Stimulated activated CD8-positive, alpha-beta memory T cell treated with anti-CD3 and anti-CD28 coated beads, Interleukin-7, amount 100 ng/mL, for 4 hours (primary cell): ENCODE results near the gene EDRF1.
"Not testable (repeated sequence)": the region's sequence is repeated elsewhere in the genome, so short reads cannot be mapped to it uniquely, and the experiment has no call there.

Experiments
- DNase-seq, 2 donors: peaks; one replicate each; pipeline ENCODE4 v3.0.0-alpha.2; 2020; ENCODE audit warnings: low read depth in 2 of 2

The EDRF1 gene

GRCh38 chr10:125719173-125720001, at the start of gene EDRF1:
EDRF1 (plus strand) TSS chr10:125719709; CDS start chr10:125719808, 99 bp downstream.
- DNase-seq = peak; percentile 99

DNA sequence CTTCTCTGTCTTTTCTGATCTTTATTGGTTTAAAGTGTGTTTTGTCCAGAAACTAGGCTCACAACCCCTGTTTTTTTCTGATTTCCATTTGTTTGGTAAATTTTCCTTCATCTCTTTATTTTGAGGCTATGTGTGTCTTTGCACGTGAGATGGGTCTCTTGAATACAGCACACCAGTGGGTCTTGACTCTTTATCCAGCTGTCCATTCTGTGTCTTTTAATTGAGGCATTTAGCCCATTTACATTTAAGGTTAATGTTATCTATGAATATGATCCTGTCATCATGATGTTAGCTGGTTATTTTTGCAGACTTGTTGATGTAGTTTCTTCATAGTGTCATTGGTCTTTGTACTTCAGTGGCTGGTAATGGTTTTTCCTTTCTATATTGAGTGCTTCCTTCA, 46.6 kb upstream of the EDRF1 start:
- no peak for DNase-seq

DNA sequence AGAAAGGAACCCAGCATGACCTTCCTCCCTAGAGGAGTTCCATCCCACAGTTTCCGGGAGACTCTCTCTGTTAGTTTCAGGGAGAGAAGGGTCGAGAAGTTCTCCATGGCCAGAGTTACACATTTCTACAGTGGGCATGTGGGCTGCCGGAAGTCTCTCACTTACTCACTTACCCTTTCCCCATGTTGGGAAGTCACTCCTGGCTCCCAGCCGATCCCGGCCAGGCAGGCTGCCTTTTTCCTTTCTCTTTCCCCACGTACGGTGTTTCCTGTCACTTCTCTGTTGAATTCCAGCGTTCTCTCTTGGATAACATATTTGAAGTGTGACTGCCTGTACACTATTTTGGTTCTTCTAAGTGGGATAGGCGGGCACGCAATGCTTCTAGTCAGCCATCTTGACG, 40.1 kb upstream of the EDRF1 start:
- DNase-seq = no peak

GRCh38 chr10:125683063-125683462, 36.4 kb upstream of the EDRF1 start, which contains the start of gene TEX36:
TEX36 (minus strand) TSS chr10:125683163; CDS start chr10:125682989, 174 bp downstream.
- DNase-seq = no peak

- DNase-seq = no peak
Observed at GRCh38 chr10:125683821-125684220, 35.7 kb upstream of the EDRF1 start.

GRCh38 chr10:125684581-125684980, 34.9 kb upstream of the EDRF1 start:
- DNase-seq = no peak

- DNase-seq = no peak
Observed at GRCh38 chr10:125687507-125688185, 31.9 kb upstream of the EDRF1 start.

GRCh38 chr10:125689955-125690569, 29.4 kb upstream of the EDRF1 start:
- no peak for DNase-seq

DNA sequence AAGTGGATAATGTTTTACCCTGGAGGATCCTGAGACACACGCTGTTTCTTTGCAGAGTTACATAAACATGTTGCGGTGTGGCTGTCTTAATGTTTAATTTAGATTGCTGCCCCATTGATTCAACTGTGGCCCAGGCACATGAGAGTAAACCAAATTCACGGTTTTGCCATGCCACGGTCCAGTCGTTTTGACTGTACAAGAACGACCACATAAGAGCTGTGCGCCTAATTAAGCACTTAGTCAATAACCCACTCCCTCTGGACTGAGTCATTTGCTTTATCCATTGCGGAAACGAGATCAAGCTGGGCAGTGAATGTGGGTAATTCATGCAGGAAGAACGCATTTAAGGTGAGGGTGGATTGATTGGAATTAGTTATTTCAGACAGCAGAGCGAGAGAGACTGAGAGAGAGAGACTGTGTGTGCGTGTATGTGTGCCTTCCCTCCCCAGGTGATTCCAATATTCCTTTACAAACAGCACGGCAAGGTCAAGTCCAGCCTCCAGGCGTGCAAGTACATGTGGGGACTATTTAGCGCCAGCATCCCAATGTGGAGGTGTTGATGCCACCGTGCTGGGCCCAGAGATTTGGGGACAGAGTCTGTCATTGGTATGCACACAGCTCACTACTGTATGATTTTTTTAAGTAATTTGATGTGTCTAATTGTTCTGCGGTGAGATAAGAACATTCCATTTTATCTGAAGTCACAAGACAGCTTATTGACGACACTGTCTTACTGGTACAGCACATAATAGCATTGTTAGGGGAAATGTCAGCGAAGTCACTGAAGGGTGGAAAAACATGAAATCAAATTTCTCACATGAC, 28.1 kb upstream of the EDRF1 start:
- DNase-seq = no peak

DNA sequence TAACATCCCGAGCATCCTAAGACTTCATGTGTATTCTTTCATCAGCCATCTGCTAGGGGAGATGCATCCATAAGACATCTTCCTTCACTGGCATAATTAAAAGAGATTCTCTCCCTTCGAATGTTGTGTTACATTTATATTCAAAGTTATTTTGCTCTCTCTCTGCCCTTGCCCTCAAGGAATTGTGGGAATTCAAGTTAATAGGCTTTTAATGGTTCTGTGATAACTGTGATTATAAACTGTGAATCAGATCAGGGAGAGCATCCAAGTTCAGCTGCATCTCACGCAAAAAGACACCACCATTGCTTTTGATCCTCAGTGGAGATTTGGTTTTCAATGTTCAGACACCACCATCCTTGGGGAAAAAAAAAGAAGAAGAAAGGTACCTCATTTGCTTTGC, 27.3 kb upstream of the EDRF1 start:
- no peak for DNase-seq

DNA sequence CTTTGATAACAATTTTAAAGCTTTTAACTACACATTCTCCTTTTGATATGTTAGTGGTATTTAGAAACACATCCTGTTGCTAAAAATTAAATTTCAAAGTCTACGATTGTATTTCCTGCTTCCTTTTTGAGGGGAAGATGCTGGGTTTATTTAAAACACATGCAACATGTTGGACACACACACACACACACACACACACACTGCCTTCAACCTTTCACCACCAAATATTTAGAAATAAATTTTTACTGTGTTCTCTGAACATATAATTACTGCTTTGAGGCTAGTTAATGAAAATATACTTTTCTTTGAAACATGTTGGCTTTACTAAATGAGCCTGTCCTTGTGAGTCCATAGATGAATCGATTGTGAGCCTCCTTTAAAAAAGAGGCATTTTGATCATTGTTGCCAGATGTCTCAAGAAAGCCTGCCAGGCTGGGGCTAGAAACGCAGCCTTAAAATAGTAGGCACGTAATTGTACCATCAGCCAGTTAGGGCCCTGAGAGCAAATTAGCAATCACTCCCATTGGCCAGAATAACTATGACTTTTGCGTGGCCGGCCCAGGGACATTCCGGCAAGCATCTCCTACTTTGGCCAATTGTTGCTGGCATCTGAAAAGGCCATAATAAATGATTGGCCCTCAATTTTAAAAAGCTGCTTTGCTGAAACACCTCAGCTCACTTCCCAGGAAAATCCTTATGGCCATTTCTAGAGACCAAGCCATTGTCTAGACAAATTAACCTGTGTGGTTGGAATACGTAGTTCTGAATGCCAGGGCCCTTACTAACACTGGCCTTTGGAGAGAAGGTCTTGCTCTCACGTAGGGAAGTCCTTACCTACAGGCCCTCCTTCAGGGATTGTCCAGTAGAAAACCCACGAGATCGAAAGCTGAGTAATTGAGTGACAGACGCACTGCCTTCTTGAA, 26.6 kb upstream of the EDRF1 start:
- DNase-seq = no peak

DNA sequence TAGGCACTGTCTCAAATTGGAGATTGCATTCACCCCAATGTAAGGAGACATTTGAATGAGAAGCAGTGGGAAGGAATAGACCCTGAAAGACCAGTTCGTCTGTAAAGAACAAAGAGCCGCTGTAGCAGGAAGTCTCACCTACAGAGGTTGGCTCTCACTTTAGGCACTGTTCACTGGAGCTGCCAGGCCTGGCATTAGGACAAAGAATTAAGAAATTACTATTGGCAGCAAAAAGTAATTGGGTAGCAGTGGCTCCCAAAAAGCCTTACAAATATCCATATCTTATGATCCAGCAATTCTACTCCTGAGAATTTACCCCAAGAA, 26.0 kb upstream of the EDRF1 start:
- no peak for DNase-seq

GRCh38 chr10:125694883-125695282, 24.6 kb upstream of the EDRF1 start:
- no peak for DNase-seq

DNA sequence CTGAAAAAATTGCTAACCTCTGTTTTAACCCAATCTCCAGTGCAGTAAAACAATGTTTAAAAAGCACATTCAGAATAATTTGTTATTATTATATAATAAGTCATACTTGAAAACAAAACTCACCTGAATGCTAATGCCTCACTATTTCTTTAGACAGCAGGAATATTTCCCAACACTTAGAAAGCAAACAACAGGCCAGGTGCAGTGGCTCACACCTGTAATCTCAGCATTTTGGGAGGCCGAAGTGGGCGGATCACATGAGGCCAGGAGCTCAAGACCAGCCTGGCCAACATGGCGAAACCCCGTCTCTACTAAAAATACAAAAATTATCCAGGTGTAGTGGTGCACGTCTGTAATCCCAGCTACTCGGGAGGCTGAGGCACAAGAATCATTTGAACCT, 22.6 kb upstream of the EDRF1 start:
- not testable (repeated sequence) for DNase-seq

GRCh38 chr10:125698481-125698998, 21.0 kb upstream of the EDRF1 start:
- DNase-seq = no peak

DNA sequence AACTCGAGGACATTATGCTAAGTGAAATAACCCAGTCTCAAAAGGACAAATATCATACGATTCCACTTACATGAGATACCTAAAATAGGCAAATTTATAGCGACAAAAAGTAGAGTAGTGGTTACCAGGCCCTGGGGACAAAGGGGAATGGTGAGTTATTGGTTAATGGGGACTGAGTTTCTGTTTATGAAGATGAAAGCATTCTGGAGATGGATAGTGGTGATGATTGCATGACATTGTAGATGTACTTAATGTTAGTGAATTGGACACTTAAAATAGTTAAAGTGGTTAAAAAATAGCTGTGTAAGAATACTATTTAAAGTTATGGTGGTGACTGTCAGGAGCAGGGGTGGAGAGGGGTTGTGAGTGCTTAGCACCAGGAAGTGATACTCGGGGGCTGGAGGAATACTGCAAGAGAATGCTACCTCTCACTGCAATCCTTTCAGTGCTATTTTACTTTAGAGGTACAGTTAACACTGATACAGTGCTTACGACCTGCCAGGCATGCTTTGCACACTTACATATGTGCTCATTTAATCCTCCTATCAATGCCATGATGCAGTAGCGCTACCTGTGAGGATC, 19.9 kb upstream of the EDRF1 start:
- no peak for DNase-seq

- no peak for DNase-seq
Observed at GRCh38 chr10:125700355-125700911, 19.1 kb upstream of the EDRF1 start.

- DNase-seq = no peak
Observed at GRCh38 chr10:125707541-125708468, 11.7 kb upstream of the EDRF1 start.

DNA sequence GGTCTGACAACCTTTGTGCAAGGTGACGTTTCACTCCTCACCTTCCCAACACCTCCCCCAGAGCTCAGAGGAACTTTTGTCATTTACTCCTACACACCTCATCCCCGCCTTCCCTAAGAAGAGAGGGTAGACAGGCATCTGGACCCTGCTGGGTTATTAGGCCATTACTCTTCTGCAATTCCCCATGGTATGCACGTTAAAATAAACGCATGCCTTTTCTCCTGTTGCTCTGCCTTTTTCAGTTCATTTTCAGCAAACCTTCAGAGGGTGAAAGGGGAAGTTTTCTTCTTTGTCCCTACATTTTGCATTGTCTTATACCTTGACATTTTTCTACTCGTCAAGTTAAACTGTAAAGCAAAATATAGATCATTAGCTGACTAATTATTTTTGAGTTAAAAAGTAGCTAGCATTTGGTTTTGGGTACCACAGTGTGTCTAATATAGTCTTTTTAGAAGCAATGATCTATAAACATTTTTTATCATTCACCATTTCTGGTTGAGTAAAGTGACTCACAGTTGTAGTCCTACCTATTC, 10.5 kb upstream of the EDRF1 start:
- DNase-seq = no peak
